ENCODE data around the gene C21orf91.

Gene C21orf91

GRCh38 chr21:17819114-17819876 is at the start of gene C21orf91:
Gene C21orf91 (minus strand): TSS chr21:17819356. CDS start chr21:17818318, 1,038 bp downstream.
- H3K27ac Mint-ChIP-seq = peak within 1 kb of the TSS; percentile 100
- H3K9me3 Mint-ChIP-seq = peaks cover 3% of the 10 kb centered on the region
- no peaks in the 10 kb centered on the region for H3K27me3 Mint-ChIP-seq (ENCODE audit: low read depth)
- DNase-seq (ENCODE audit: low spot score) = peak; percentile 87
- H3K4me1 Mint-ChIP-seq (ENCODE audit: low read depth) = peaks cover 37% of the 10 kb centered on the region
- peak within 1 kb of the TSS; percentile 89 for H3K4me3 Mint-ChIP-seq
- H3K36me3 Mint-ChIP-seq (ENCODE audit: low read depth) = peaks cover 39% of the 10 kb centered on the region

DNA sequence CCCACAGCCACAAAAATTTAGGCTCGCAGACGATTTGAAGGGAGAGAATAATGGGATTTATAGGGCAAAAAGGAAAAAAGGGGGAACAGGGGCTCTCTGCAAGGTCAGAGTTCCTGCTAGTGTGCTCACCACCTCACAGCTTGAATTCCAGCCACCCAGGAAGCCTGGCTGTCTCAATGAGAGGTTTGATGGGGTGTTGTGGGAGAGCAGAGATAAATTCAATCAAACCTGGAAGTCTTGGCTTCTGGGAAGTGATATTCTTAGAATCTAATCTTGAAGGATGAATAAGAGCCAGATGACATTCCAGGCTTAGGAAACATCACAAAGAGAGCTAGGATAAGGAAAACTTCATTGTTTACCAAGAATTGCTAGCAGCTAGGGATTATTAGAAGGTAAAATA is 47.4 kb upstream of the C21orf91 start:
- H3K27me3 Mint-ChIP-seq (ENCODE audit: low read depth) = peaks cover 2% of the 10 kb centered on the region
- no peak overlapping the region for H3K27ac Mint-ChIP-seq
- no peaks in the 10 kb centered on the region for H3K36me3 Mint-ChIP-seq (ENCODE audit: low read depth)
- no peaks in the 10 kb centered on the region for H3K9me3 Mint-ChIP-seq
- H3K4me3 Mint-ChIP-seq = no peak overlapping the region
- DNase-seq (ENCODE audit: low spot score) = no peak
- H3K4me1 Mint-ChIP-seq (ENCODE audit: low read depth) = no peaks in the 10 kb centered on the region

GRCh38 chr21:17859661-17860060 is 40.5 kb upstream of the C21orf91 start:
- H3K4me3 Mint-ChIP-seq = no peak overlapping the region
- H3K4me1 Mint-ChIP-seq (ENCODE audit: low read depth) = no peaks in the 10 kb centered on the region
- DNase-seq (ENCODE audit: low spot score) = no peak
- H3K36me3 Mint-ChIP-seq (ENCODE audit: low read depth) = no peaks in the 10 kb centered on the region
- no peaks in the 10 kb centered on the region for H3K9me3 Mint-ChIP-seq
- no peak overlapping the region for H3K27ac Mint-ChIP-seq
- H3K27me3 Mint-ChIP-seq (ENCODE audit: low read depth) = no peaks in the 10 kb centered on the region

DNA sequence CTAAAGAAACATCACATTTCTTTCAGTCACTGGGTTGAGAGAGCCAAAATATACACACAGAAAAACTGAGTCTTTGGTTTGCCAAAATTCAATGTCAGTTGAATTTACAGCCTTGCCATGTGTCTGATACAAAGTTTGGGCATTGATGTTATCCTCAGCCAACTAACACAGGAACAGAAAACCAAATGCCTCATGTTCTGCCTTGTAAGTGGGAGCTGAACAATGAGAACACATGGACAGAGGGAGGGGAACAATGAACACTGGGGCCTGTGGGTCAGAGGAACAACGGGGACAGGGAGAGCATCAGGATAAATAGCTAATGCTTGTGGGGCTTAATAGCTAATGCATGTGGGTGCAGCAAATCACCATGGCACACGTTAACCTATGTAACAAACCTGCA is 39.6 kb upstream of the C21orf91 start:
- H3K36me3 Mint-ChIP-seq (ENCODE audit: low read depth) = no peaks in the 10 kb centered on the region

DNA sequence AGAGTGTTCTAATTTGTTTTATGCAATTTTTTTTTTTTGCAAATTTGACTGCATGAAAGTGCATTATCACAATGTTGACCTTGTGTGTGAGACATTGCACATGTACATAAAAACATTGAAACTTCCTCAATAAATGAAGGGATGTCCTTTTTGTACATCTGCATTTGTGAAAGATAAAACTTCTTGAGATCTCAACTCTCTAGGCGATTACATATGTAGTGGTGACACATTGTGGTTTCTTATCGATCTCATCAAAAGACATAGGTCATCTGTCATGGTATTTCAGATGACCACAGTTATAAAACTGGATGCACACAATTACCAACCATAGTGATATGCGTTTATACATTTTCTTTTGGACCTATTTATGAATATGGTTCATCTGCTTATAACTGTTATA is 35.6 kb upstream of the C21orf91 start:
- H3K36me3 Mint-ChIP-seq (ENCODE audit: low read depth) = no peaks in the 10 kb centered on the region
- no peaks in the 10 kb centered on the region for H3K4me1 Mint-ChIP-seq (ENCODE audit: low read depth)
- DNase-seq (ENCODE audit: low spot score) = no peak
- H3K4me3 Mint-ChIP-seq = no peak overlapping the region
- H3K9me3 Mint-ChIP-seq = no peaks in the 10 kb centered on the region
- no peak overlapping the region for H3K27ac Mint-ChIP-seq
- H3K27me3 Mint-ChIP-seq (ENCODE audit: low read depth) = no peaks in the 10 kb centered on the region

More for the DNA sequence above, 39.6 kb upstream of the C21orf91 start:
- Mint-ChIP-seq H3K9me3 (no peaks in the 10 kb centered on the region), H3K27me3 (ENCODE audit: low read depth) (no peaks in the 10 kb centered on the region), H3K4me1 (ENCODE audit: low read depth) (no peaks in the 10 kb centered on the region), H3K4me3 (no peak overlapping the region), H3K27ac (no peak overlapping the region)
- DNase-seq (ENCODE audit: low spot score) = no peak

- Mint-ChIP-seq H3K4me1 (ENCODE audit: low read depth) (no peaks in the 10 kb centered on the region), H3K36me3 (ENCODE audit: low read depth) (no peaks in the 10 kb centered on the region), H3K4me3 (no peak overlapping the region), H3K27ac (no peak overlapping the region), H3K27me3 (ENCODE audit: low read depth) (no peaks in the 10 kb centered on the region), H3K9me3 (no peaks in the 10 kb centered on the region)
- no peak for DNase-seq (ENCODE audit: low spot score)
These were observed 34.5 kb upstream of the C21orf91 start for GRCh38 chr21:17853393-17854275.

- no peaks in the 10 kb centered on the region for H3K4me1 Mint-ChIP-seq (ENCODE audit: low read depth)
- H3K27ac Mint-ChIP-seq = no peak overlapping the region
- no peaks in the 10 kb centered on the region for H3K27me3 Mint-ChIP-seq (ENCODE audit: low read depth)
- no peak for DNase-seq (ENCODE audit: low spot score)
- no peaks in the 10 kb centered on the region for H3K9me3 Mint-ChIP-seq
- no peak overlapping the region for H3K4me3 Mint-ChIP-seq
- no peaks in the 10 kb centered on the region for H3K36me3 Mint-ChIP-seq (ENCODE audit: low read depth)
These were observed 29.1 kb upstream of the C21orf91 start for GRCh38 chr21:17848228-17848627.

DNA sequence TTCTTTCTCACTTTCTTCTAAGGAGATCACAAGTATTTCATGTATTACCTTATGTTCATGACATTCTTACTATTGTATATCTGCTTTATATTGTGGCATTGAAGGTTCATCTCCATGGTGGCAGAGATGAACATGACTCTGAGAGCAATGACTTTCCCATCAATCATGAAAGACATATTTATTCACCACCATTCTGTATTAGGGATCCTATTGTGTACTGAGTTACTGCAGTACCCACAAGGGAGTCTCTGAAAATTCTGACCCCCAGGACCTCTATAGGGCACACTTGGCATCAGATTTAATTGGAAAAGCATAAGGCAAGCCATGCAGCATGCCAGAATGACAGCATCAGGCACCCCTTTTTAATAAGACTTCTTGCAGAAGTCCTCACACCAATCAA is 21.9 kb upstream of the C21orf91 start:
- Mint-ChIP-seq H3K27ac (no peak overlapping the region), H3K36me3 (ENCODE audit: low read depth) (no peaks in the 10 kb centered on the region), H3K4me3 (no peak overlapping the region), H3K27me3 (ENCODE audit: low read depth) (peaks cover 2% of the 10 kb centered on the region), H3K9me3 (no peaks in the 10 kb centered on the region), H3K4me1 (ENCODE audit: low read depth) (no peaks in the 10 kb centered on the region)
- DNase-seq (ENCODE audit: low spot score) = no peak

DNA sequence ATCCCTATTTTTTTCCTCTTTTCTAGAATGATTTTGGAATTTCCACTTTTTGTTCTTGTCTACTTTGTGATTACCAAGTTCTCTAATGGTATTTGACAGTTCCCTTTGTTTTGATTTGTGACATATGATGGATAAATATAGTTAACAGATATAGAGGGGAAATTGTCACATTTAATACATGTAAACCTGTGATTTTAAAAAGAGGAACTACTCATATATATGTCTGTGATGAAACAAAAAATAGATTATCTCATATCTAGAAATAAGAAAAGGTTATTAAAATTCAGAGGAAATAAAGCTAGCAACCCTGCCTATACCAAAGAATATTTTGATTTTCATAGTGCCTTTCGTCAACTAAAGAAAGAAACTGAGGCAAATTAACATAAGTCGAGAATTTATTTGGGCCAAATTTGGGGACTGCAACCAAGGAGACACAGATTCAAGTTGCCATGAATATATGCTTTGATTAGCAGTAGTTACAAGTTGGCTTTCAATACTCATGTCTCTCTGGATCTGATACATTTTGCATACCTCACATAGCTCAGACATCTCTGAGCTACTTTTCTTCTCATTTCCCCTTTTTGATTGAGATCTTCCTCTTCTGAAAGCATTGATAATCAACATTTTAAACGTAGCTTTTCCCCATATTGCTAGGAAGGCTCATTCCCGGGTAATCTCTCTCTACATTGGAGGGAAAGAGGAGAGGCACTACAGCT is 15.6 kb upstream of the C21orf91 start:
- Mint-ChIP-seq H3K4me1 (ENCODE audit: low read depth) (no peaks in the 10 kb centered on the region), H3K4me3 (no peak overlapping the region), H3K36me3 (ENCODE audit: low read depth) (no peaks in the 10 kb centered on the region), H3K27ac (no peak overlapping the region), H3K27me3 (ENCODE audit: low read depth) (peaks cover 9% of the 10 kb centered on the region), H3K9me3 (no peaks in the 10 kb centered on the region)
- DNase-seq (ENCODE audit: low spot score) = no peak

GRCh38 chr21:17829472-17829871 is 10.3 kb upstream of the C21orf91 start:
- Mint-ChIP-seq H3K27ac (no peak overlapping the region), H3K4me3 (no peak overlapping the region), H3K4me1 (ENCODE audit: low read depth) (no peaks in the 10 kb centered on the region), H3K27me3 (ENCODE audit: low read depth) (peaks cover 5% of the 10 kb centered on the region), H3K36me3 (ENCODE audit: low read depth) (peaks cover 5% of the 10 kb centered on the region), H3K9me3 (peaks cover 17% of the 10 kb centered on the region)
- DNase-seq (ENCODE audit: low spot score) = no peak

- H3K27ac Mint-ChIP-seq = no peak overlapping the region
- no peaks in the 10 kb centered on the region for H3K4me1 Mint-ChIP-seq (ENCODE audit: low read depth)
- peaks cover 5% of the 10 kb centered on the region for H3K27me3 Mint-ChIP-seq (ENCODE audit: low read depth)
- H3K4me3 Mint-ChIP-seq = no peak overlapping the region
- peaks cover 20% of the 10 kb centered on the region for H3K9me3 Mint-ChIP-seq
- no peak for DNase-seq (ENCODE audit: low spot score)
- peaks cover 5% of the 10 kb centered on the region for H3K36me3 Mint-ChIP-seq (ENCODE audit: low read depth)
These were observed 9.1 kb upstream of the C21orf91 start for GRCh38 chr21:17828223-17828622.

GRCh38 chr21:17823846-17824245 is 4.7 kb upstream of the C21orf91 start:
- no peak for DNase-seq (ENCODE audit: low spot score)
- H3K9me3 Mint-ChIP-seq = peaks cover 20% of the 10 kb centered on the region
- H3K27ac Mint-ChIP-seq = no peak overlapping the region
- H3K27me3 Mint-ChIP-seq (ENCODE audit: low read depth) = peaks cover 3% of the 10 kb centered on the region
- peaks cover 10% of the 10 kb centered on the region for H3K4me1 Mint-ChIP-seq (ENCODE audit: low read depth)
- H3K4me3 Mint-ChIP-seq = no peak overlapping the region
- peaks cover 11% of the 10 kb centered on the region for H3K36me3 Mint-ChIP-seq (ENCODE audit: low read depth)

- Mint-ChIP-seq H3K27me3 (ENCODE audit: low read depth) (no peaks in the 10 kb centered on the region), H3K27ac (peak overlapping the region; percentile 79), H3K36me3 (ENCODE audit: low read depth) (peaks cover 29% of the 10 kb centered on the region), H3K4me1 (ENCODE audit: low read depth) (peaks cover 22% of the 10 kb centered on the region), H3K9me3 (peaks cover 19% of the 10 kb centered on the region), H3K4me3 (peak overlapping the region; percentile 88)
- no peak for DNase-seq (ENCODE audit: low spot score)
These were observed 2.0 kb upstream of the C21orf91 start for GRCh38 chr21:17821121-17821520.

DNA sequence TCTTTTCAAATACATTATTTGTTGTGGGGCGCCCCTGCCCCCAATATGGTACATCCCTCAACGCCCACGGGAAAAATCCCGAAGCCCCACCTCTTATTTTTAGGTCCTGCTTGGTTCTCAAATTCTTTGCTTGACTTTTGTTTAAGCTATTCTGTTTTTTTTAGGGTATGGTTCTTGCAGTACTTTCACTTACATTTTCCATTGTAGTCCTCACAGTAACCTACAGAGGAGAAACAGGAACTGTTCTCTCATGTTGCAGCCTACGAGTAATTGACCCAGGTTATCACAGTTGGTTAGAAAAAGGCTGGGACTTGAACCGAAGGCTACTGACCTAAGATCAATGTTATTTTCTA is 697 bp upstream of the C21orf91 start:
- Mint-ChIP-seq H3K4me3 (peak overlapping the region; percentile 88), H3K4me1 (ENCODE audit: low read depth) (peaks cover 31% of the 10 kb centered on the region), H3K27ac (peak overlapping the region; percentile 100), H3K27me3 (ENCODE audit: low read depth) (no peaks in the 10 kb centered on the region), H3K36me3 (ENCODE audit: low read depth) (peaks cover 35% of the 10 kb centered on the region), H3K9me3 (peaks cover 7% of the 10 kb centered on the region)
- DNase-seq (ENCODE audit: low spot score) = peak; percentile 6
